GM19467 (cell line): Measurements from ENCODE around the gene PDPR.
"Not testable (repeated sequence)": the region's sequence is repeated elsewhere in the genome, so short reads cannot be mapped to it uniquely, and the experiment has no call there.

ENCODE experiments used
- ATAC-seq: cut with Tn5 transposase; IDR thresholded peaks from one replicate; pipeline ENCODE4 v1.9.1; 2021; ENCODE audit warnings: mild to moderate bottlenecking, moderate library complexity; ENCODE audit not compliant: unreplicated experiment

Gene PDPR

GRCh38 chr16:70127706-70128105, 13.6 kb downstream of the PDPR start:
- not testable (repeated sequence) for ATAC-seq

GRCh38 chr16:70128844-70129243, 14.7 kb downstream of the PDPR start:
- not testable (repeated sequence) for ATAC-seq

- ATAC-seq: not testable (repeated sequence)
Observed at GRCh38 chr16:70135796-70136195, 21.7 kb downstream of the PDPR start.

GRCh38 chr16:70136595-70136994, 22.5 kb downstream of the PDPR start:
- not testable (repeated sequence) for ATAC-seq

- ATAC-seq: not testable (repeated sequence)
Observed at GRCh38 chr16:70142739-70143138, 28.6 kb downstream of the PDPR start.

GRCh38 chr16:70143231-70143895, 29.2 kb downstream of the PDPR start:
- ATAC-seq: not testable (repeated sequence)

- ATAC-seq: not testable (repeated sequence)
Observed at GRCh38 chr16:70147853-70148252, 33.7 kb downstream of the PDPR start.

GRCh38 chr16:70148453-70148852, 34.3 kb downstream of the PDPR start:
- ATAC-seq: not testable (repeated sequence)

GRCh38 chr16:70149296-70149695, 35.2 kb downstream of the PDPR start:
- ATAC-seq: not testable (repeated sequence)

- no peak for ATAC-seq
Observed at GRCh38 chr16:70151391-70151790, 37.3 kb downstream of the PDPR start.

- no peak for ATAC-seq
Observed at GRCh38 chr16:70151941-70152509, 37.9 kb downstream of the PDPR start.

GRCh38 chr16:70152578-70153302, 38.6 kb downstream of the PDPR start:
- no peak for ATAC-seq

- ATAC-seq: not testable (repeated sequence)
Observed at GRCh38 chr16:70154736-70155135, 40.6 kb downstream of the PDPR start.

- ATAC-seq: no peak
Observed at GRCh38 chr16:70156207-70156978, 42.3 kb downstream of the PDPR start.

- no peak for ATAC-seq
Observed at GRCh38 chr16:70157105-70157476, 43.0 kb downstream of the PDPR start.

- no peak for ATAC-seq
Observed at GRCh38 chr16:70157477-70158260, 43.5 kb downstream of the PDPR start.

GRCh38 chr16:70158261-70158939, 44.3 kb downstream of the PDPR start:
- no peak for ATAC-seq

- ATAC-seq: no peak
Observed at GRCh38 chr16:70159355-70160348, 45.5 kb downstream of the PDPR start.

GRCh38 chr16:70160388-70160787, 46.3 kb downstream of the PDPR start:
- ATAC-seq: no peak
